Stimulated activated CD4-positive, alpha-beta T cell treated with anti-CD3 and anti-CD28 coated beads, TNF-alpha, amount 100 ng/mL, for 1 hour (primary cell): ENCODE data around the gene LMO7.

Experiments used
- DNase-seq, 3 donors: peaks; one replicate each; pipeline ENCODE4 v3.0.0-alpha.2; 2020; ENCODE audit warnings: low read depth in 3 of 3, low spot score in 1 of 3

The LMO7 gene

DNA sequence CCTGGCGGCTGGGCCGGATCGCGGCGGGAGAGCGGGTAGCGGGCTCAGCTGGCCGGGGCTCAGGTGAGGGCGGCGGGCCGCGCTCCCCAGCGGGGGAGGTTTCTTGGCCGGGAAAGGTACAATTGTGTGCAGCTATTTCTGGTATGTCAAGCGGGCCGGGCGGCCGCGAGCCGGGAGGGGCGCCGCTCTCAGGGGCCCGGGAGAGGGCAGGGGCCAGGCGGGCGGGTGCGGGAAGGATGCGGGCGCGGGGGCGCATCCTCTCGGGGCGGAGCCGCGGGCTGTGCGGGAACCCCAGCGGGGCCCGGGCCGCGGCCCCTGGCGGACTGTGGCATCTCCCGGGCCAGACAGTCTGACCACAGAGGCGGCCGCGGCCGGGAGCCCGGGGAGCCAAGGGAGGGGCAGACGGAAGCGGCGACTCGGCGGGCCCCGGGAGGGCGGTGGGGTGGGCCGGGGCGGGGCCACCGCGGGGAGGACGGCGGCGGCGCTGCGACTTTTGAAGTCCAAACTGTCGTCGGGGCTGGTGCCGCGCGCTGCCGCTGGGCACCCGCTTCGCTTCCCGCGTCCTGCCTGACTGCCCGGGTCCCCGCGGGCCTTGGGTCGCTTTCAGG is at the start of gene LMO7:
LMO7 (plus strand) TSS at position 503 of the 608 bp plus-strand sequence. CDS start 328 bp downstream, outside the sequence.
- DNase-seq: peak; percentile 3 to 16 (median 13)

DNA sequence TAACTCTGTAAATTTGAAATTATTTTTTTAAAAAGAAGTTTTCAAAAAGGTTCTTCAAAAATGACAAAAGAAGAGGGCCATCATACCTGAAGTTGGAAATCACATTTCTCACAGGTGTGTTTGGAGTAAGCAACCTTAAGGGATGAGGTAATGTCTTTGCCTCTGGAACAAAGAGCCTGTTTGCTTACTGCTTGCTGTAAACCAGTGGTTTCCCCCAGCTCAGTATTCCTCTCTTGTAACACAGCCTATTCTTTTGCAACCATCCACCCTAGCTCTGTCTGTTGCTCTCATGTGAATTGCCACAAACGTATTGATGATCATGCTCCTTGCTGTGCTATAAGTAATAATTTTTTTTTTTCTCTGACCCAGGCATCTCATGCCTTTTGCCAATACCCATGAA is 48.5 kb upstream of the LMO7 start:
- DNase-seq: no peak

DNA sequence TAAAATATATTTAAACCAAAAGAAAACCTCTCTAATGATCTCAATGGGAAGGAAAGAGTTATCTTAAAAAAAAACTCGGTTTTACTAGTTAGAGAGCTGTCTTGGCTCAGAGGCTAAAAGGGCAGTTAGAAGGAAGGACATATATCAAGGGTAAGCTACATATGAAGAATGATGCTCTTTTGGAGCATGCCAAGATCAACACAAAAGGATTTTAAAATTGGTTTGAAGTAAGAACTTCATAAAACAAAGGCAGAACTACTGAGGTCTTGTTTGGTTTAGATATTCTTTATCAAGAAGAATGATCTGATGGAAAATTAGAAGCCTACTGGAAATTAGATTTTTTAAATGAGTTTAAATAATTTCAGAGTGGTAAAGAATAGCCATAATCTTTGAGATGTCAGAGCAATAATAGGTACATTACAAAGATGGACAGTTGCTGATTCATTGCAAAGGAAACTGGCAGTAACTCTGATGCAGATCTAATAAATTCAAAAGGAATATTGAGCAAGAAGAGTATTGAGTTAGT is 39.4 kb upstream of the LMO7 start:
- no peak for DNase-seq

DNA sequence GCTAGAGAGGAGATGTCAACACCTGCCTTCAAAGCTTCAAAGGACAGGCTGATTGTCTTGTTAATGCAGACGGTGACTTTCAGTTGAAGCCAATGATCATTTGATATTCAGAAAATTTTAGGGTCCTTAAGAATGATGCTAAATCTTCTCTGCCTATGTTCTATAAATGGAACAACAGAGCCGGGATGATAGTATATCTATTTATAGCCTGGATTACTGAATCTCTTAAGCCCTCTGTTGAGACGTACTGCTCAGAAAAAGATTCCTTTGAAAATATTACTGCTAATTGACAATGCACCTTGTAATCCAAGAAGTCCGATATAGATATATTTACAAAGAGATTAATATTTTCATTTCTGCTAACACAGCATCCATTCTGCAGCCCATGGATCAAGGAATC is 35.8 kb upstream of the LMO7 start:
- DNase-seq: no peak

DNA sequence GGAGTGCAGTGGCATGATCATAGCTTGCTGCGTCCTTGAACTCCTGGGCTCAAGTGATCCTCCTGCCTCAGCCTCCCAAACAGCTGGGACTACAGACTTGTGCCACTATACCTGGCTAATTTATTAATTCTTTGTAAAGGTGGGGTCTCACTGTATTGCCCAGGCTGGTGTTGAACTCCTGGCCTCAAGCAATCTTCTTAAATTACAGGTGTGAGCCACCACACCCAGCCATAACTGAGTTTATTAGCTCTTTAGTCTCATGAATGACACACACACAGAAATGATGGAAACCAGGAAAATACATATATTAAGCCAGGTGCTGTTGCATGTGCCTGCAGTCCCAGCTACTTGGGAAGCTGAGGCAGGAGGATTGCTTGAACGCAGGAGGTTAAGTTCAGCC is 33.1 kb upstream of the LMO7 start:
- no peak for DNase-seq

DNA sequence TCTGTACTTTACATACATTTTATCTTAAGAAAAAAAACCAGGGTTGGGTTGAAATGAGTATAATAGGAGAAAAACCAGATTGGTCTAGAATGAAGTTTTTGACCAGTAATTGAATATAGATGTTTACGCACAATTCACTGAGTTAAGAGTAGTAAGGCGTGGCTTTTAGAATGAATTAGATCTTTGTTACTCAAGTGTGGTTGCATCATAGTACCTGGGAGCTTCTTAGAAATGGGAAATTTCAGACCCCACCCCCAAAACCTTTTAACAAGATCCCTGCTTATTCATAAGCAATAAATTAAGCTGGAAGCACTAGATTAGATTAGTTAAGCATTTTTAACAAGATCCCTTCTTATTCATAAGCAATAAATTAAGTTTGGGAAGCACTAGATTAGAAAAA is 28.7 kb upstream of the LMO7 start:
- DNase-seq: no peak

DNA sequence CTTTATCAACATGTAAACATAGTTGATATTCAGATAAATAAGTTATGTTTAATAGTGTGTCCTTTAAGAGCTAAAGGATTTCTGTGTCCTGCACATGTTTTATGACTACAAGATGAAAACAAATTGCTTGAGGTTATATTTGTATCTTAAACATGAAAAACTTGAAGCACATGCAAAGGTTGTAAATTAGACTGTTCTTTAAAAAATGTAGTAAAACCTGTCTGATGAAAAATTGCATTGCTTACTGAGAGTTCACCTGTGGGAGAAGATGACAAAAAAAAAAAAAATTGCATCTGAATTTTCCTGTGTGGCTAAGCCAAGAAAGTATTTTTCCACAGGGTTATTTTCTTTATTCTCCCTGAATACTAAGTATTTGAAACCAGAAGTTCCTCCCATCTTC is 25.7 kb upstream of the LMO7 start:
- DNase-seq: no peak

DNA sequence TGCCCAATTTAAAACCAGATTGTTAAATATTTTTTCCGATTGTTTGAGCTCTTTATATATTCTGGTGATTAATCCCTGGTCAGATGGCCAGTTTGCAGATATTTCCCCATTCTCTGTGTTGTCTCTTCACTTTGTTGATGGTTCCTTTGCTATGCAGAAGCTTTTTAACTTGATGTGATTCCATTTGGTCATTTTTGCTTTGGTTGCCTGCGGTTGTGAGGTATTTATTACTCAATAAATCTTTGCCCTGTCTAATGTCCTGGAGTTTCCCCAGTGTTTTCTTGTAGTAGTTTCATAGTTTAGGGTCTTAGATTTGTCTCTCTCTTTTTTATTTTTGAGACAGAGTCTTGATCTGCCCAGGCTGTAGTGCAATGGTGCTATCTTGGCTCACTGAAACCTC is 23.8 kb upstream of the LMO7 start:
- no peak for DNase-seq

DNA sequence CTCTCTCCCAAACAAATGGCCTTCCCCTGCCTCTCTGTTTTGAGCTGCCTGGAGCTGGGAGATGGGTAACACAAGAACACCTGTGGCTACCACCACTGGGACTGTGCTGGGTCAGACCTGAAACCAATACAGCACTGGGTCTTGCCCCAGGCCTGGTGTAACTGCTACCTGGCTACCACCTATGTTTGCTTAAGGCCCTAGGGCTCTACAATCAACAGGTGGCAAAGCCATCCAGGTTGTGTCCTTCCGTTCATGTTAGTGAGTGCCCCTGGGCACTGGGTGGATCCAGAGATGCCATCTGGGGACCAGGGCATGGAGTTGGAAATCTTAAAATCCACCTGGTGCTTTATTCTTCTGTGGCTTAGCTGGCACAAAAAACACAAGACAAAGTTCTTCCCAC is 18.9 kb upstream of the LMO7 start:
- DNase-seq: no peak

DNA sequence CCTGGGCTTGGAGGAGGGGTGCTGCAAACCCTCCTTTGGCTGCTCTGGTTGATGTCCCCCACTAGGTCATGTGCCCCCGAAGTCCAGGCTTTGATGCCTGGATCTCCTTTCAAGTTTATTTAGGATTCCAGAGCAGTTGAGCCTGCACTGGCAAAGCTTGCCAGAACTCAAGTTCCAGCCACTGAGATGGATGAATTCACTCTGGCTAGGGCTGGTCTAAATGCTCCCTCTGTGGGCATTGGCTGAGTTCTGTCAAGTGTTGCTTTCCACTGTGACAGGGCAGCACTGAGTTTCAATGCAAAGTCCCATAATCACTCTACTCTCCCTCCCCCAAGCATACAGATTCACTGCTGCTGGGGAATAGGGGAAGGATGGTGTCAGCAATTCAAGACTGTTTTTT is 17.8 kb upstream of the LMO7 start:
- no peak for DNase-seq

DNA sequence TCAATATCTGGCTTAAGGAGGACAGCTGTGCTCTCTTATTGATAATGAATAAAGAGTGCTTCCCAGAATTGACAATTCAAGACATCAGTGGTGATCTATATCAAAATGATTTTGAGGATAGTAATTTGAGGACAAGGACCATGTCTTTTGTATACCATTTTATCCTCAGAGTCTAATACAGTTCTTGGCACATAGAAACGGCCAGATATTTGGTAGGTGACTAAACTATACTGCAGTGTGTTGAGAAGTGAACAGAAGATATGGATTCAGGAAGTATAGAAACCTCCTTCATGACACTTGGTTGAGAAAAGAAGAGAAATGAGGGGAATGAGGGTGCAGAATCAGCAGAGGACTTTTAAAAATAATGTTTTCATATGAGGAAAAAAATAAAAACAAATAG is 16.1 kb upstream of the LMO7 start:
- DNase-seq: no peak

DNA sequence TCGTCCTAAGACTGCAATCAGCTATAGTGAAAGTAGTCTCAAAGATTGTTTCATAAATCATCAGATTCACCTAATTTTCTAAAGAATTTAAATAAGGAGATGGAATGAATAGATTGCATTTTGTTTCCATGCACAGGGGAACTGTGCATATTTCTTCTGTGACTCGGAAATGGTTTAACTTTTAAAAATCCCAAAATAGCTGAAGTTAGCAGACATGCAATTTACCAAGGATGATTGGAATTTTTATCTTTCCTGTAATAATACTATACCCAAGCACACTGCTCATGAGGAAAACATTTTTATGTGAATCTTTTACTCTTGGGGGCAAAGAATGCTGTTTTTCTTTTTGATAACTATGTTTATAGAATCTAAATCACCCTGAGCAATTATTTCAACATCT is 15.0 kb upstream of the LMO7 start:
- DNase-seq: no peak

DNA sequence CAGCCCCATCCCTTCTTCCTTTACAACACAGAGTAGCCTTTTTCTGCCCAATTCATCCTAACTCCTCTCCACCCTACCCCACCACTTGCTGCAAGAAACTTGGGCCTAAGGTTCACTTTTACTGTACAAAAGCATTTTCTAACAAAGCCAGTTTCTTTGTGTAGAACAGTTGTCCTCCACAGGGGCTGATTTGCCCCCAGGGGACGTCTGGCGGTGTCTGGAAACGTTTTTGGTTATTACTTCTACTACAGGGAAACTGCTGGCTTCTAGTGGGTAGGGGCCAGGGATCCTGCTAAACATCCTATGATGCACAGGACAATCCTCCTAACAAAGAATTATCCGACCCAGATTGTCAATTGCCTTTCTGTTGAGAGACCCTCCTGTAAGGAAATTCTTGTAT is 7.3 kb upstream of the LMO7 start:
- DNase-seq: no peak

DNA sequence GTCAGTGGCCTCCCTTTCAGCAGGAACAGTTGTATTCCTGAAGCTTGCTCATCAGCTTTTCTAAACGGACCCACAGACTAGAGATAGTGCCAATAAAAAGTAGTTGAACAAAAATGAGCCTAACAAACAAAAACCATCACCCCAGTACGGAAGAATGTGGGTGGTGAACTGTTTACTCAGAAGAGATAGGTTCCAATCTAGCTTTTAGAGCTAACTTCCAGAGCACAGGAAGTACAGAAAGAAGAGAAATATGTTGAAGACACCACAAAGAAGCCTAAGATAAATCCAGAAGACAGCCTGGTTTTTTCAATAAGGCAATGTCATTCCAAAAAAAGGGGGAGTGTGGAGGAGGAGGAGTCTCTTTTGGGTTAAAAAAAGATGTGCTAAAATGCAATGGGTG is 2.8 kb upstream of the LMO7 start:
- DNase-seq: no peak

DNA sequence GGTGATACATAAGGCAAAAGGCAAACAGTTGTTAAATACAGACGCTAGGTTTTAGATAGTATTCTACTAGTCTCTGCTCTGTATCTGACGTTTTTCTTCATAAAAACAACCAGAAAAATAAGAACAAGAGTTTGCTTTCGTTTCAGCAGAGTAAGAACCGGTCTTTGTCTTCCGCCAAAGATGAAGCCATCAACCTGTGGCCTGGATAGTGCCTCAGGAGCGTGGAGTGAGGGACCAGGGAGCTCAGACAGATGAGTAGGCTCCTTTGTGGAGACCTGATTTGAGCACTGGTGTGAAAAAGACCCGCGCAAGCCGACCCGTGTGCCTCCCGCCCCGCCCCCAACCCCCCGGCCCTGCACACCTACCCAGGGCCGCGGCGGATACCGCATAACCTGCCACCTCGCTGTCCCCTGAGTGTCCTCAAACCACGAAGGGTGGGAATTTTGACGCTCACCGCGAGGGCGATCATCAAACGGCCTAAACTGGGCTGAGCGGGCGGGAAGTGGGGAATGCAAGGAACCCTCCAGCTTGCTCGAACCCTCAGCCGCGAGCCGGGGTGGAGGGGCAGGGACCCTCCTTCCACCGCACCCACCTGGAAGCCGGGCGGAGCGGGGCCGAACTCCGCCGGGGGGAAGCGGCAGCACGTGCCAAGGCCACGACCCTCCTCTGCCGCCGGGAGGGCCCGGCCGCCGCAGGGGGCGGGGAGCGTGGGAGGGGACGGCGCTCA is 866 bp upstream of the LMO7 start:
- DNase-seq: no peak

DNA sequence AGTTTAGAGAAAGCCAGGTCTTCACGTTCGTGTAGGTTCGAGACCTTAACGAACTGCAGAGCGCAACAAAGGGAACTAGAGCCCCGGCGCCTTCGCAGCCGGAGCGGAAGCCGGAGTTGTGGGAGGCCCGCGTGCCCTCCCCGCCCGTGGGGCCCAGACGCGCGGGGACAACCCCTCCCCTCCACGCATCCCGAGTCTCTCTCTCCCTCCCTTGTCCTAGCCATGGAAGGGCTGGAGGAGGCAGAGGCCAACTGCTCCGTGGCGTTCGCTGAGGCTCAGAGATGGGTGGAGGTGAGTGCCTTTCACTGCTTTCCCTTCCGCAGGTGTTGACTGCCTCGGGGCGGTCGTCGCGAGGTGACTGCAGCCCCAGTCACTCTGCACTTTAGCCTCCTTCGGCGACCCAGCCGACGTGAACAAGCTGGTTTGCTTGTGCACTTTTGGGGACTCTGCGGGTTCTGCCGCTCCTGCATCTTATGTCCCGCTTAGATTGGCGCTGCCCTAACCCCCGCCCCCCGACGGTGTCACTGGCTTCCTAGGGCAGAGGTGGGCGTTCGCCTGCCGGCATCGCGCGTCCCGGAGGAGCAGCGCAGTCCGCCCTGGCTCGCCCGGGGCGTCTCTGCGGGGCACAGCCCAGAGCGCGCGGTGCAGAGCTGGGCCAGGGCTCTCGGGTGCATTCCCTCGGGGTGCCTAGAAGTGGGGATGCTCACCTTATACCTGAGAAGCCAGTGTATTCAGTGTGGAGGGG is 478 bp downstream of the LMO7 start:
- peak in 2 of 3 donors; percentile 2 to 18 for DNase-seq

DNA sequence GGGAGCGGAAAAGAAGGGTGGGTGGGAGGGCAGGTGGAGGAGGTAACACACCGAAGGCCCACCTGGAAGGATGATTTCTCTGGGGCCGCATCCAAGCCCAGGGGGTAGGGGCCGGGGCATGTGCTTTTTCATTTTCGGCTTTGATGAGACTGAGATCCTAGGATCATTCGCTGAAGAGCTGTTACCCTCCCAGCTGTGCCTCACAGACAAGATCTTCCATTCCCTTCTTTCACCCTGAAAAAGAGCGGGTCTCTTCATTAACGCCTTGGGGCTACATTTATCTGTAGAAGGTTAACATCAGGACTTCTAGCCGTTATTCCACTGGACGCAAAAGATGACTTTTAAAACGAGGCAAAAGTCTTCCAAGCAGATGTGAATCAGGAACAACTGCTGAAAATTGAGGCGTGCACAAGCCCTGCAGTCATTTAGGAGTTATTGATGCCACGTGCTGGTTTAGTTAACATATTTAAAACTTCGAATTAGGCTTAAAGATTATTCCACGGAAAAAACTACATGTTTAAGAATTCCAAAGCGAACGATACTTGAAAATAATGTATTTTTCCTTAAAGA is 1.1 kb downstream of the LMO7 start:
- no peak for DNase-seq

DNA sequence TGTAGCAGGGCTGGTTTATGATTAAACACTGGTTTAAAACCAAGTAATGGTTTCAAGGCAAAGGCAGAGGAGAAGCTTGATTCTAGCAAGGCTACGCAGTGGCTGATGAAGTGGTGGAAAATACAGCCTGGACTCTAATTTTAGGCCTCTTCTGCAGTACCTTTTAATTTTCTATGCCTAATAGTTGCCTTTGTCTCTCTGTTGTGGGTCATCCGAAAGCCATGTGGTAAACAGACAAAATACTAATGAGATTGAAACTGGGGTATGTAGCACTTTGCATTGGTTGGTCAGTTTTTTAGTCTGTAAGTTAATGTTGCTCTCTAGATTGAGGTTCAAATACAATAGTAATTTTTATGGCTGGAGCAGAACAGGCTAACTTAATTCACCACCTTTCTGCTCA is 3.3 kb downstream of the LMO7 start:
- no peak for DNase-seq

DNA sequence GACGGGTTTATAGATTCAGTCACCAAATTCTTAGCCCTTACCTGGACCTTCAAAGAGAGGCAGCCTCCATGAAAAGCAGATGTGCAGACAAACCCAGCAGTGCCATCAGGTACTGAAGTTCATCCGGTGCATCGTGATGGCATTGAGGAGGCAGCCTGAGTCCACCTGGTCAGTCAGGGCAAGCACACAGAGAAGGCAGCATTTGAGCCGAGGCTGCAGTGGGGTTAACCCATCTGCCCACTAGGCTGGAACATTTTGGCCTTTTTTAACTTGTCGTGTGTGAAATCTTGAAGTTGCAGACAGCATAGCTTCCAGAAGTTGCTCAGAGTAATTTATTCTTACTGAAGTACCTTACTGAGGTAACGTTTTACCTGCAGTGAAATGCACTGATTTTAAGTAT is 4.9 kb downstream of the LMO7 start:
- no peak for DNase-seq

DNA sequence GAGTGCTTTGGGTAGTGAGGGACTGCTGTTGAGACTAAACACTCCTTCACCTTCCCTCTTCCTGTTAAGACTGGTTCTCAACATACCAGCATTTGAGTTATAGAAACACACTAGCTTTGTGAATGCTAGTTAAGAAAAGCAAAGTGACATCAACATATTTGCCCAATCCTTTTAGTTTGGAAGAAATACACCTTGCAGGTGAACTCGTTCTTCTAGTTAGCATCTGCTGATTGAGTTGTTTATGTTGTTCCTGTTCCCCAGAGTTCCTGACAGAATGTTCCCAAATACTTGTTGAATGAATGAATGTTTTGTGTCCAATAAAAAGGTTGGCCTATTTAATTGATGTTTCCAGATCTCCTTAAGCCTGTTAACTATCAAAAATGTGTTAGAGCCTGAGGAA is 7.1 kb downstream of the LMO7 start:
- no peak for DNase-seq

DNA sequence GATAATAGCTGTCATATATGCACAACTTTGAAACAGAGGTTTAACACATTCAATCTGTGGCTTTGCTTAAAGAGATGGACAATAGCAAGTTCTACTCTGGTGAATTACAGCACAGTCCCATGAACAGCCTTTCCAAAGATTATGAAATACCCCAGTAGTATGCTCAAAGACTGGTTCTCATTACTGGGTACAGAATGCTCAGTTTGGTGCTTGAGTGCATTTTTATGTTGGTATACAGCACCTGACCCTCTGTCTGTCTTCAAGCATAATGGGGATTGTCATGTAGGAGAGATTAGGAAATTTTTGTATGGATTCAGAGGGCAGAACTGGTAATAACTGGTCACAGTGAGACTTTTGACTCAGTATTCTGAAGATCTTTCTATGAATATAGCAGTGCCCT is 7.6 kb downstream of the LMO7 start:
- DNase-seq: no peak

DNA sequence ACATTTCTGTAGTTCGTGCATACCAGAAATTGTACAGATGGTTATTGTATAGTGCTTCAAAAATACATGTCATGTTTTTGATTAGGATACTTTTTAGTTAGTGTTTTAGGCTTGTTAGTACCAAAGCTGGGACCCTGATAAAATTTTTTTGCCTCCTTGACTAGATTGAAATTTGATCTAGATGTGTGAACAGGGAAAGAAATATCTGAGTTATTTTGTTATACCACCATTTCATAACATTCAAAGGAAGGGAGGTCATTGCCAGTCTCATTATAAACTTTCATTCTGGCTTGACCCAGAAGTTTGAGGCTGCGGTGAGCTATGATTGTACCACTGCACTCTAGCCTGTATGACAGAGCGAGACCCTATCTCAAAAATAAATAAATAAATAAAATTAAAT is 9.0 kb downstream of the LMO7 start:
- DNase-seq: no peak
